Loucy (cell line): ENCODE results near the gene MAPK1.

Experiments
- H2AFZ ChIP-seq: fragments of 200-600 bp; sonication (generic); 2 replicates; pipeline ENCODE4 v1.6.0; 2016; ENCODE audit warnings: antibody characterized with exemption, mild to moderate bottlenecking, low read length, moderate library complexity
- H3F3A ChIP-seq: fragments of 200-600 bp; 2 replicates; pipeline ENCODE4 v1.6.0; 2016; ENCODE audit warnings: antibody characterized with exemption, low read depth, mild to moderate bottlenecking
- H3K27me3 ChIP-seq: fragments of 200-600 bp; sonication (generic); 2 replicates; pipeline ENCODE4 v1.6.1; 2014; ENCODE audit warnings: low read length, mild to moderate bottlenecking; ENCODE audit not compliant: insufficient read depth, poor library complexity, severe bottlenecking
- H3K36me3 ChIP-seq: fragments of 200-600 bp; sonication (generic); 2 replicates; pipeline ENCODE4 v1.6.1; 2016; ENCODE audit warnings: low read length; ENCODE audit not compliant: insufficient read depth
- H3K4me1 ChIP-seq: fragments of 200-600 bp; sonication (generic); 2 replicates; pipeline ENCODE4 v1.5.1; 2014; ENCODE audit warnings: low read length, mild to moderate bottlenecking; ENCODE audit not compliant: insufficient read depth, poor library complexity, severe bottlenecking
- H3K4me2 ChIP-seq: fragments of 200-600 bp; sonication (generic); 2 replicates; pipeline ENCODE4 v1.6.0; 2014; ENCODE audit warnings: antibody characterized with exemption, low read length, low read depth, mild to moderate bottlenecking; ENCODE audit not compliant: poor library complexity, severe bottlenecking
- H3K4me3 ChIP-seq: fragments of 200-600 bp; sonication (generic); 2 replicates; pipeline ENCODE4 v1.5.1; 2014; ENCODE audit warnings: low read length, mild to moderate bottlenecking, mixed read lengths; ENCODE audit not compliant: poor library complexity, severe bottlenecking
- H3K79me2 ChIP-seq: fragments of 200-600 bp; sonication (generic); 2 replicates; pipeline ENCODE4 v1.6.1; 2014; ENCODE audit warnings: low read length; ENCODE audit not compliant: insufficient read depth
- H3K9ac ChIP-seq: fragments of 200-600 bp; sonication (generic); 2 replicates; pipeline ENCODE4 v1.6.0; 2014; ENCODE audit warnings: mild to moderate bottlenecking, low read depth, low read length, moderate library complexity; ENCODE audit not compliant: poor library complexity, severe bottlenecking
- H3K9me2 ChIP-seq: fragments of 200-600 bp; sonication (generic); replicated peaks from 2 replicates; pipeline ENCODE4 v1.6.1; 2016; ENCODE audit warnings: low read depth, low read length, mixed read lengths
- H3K9me3 ChIP-seq: fragments of 200-600 bp; sonication (generic); 2 replicates; pipeline ENCODE4 v1.6.1; 2014; ENCODE audit warnings: mild to moderate bottlenecking, antibody characterized with exemption, low read length, low read depth; ENCODE audit not compliant: insufficient read depth
- H4K20me1 ChIP-seq: fragments of 200-600 bp; sonication (generic); 2 replicates; pipeline ENCODE4 v1.6.0; 2014; ENCODE audit warnings: antibody characterized with exemption, low read length, mild to moderate bottlenecking; ENCODE audit not compliant: insufficient read depth, poor library complexity, severe bottlenecking
- CTCF ChIP-seq: fragments of 200-600 bp; sonication (generic); conservative IDR thresholded peaks from 2 replicates; pipeline ENCODE4 v1.5.1; 2014; ENCODE audit warnings: mild to moderate bottlenecking, antibody characterized with exemption, low read length
- EZH2phosphoT487 ChIP-seq: fragments of 200-600 bp; IDR thresholded peaks from 2 replicates; pipeline ENCODE4 v1.6.1; 2018; ENCODE audit warnings: antibody characterized with exemption, mild to moderate bottlenecking, moderate library complexity, borderline replicate concordance

The MAPK1 gene

GRCh38 chr22:21832291-21833290 lies 34.9 kb downstream of the MAPK1 start:
- H3K4me2 ChIP-seq: no peak overlapping the region
- no peak overlapping the region for H3K4me3 ChIP-seq
- no peaks in the 10 kb centered on the region for H3F3A ChIP-seq
- H3K9ac ChIP-seq: no peak overlapping the region
- H2AFZ ChIP-seq: no peak overlapping the region
- H3K9me2 ChIP-seq: no peaks in the 10 kb centered on the region
- no peaks in the 10 kb centered on the region for H3K27me3 ChIP-seq
- peaks cover 2% of the 10 kb centered on the region for H3K4me1 ChIP-seq
- no peaks in the 10 kb centered on the region; the same call in 1 of the 2 replicates for H3K36me3 ChIP-seq
- H4K20me1 ChIP-seq: peaks cover 63% of the 10 kb centered on the region
- no peaks in the 10 kb centered on the region for H3K9me3 ChIP-seq
- H3K79me2 ChIP-seq: peaks cover 96% of the 10 kb centered on the region
- no peak for TF ChIP-seq CTCF
- no peak for TF ChIP-seq EZH2phosphoT487

GRCh38 chr22:21829523-21829922 lies 37.9 kb downstream of the MAPK1 start:
- Histone ChIP-seq H4K20me1 (peaks cover 63% of the 10 kb centered on the region), H3K9me3 (no peaks in the 10 kb centered on the region), H3K4me1 (peaks cover 2% of the 10 kb centered on the region)

GRCh38 chr22:21828268-21828638 lies 39.2 kb downstream of the MAPK1 start:
- H3K4me3 ChIP-seq: no peak overlapping the region
- H3K27me3 ChIP-seq: no peaks in the 10 kb centered on the region
- H3K36me3 ChIP-seq: no peaks in the 10 kb centered on the region; the same call in 1 of the 2 replicates
- no peak for TF ChIP-seq EZH2phosphoT487
- TF ChIP-seq CTCF: no peak
- H3K4me2 ChIP-seq: no peak overlapping the region
- H3K9ac ChIP-seq: no peak overlapping the region
- H2AFZ ChIP-seq: no peak overlapping the region
- H3F3A ChIP-seq: no peaks in the 10 kb centered on the region
- no peaks in the 10 kb centered on the region for H3K9me2 ChIP-seq
- H3K9me3 ChIP-seq: no peaks in the 10 kb centered on the region
- H3K4me1 ChIP-seq: peaks cover 7% of the 10 kb centered on the region
- peaks cover 75% of the 10 kb centered on the region for H4K20me1 ChIP-seq
- H3K79me2 ChIP-seq: peaks cover 98% of the 10 kb centered on the region

More at GRCh38 chr22:21829523-21829922, 37.9 kb downstream of the MAPK1 start:
- Histone ChIP-seq H3K36me3 (no peaks in the 10 kb centered on the region; the same call in 1 of the 2 replicates), H3K9me2 (no peaks in the 10 kb centered on the region), H2AFZ (no peak overlapping the region), H3K4me2 (no peak overlapping the region), H3K4me3 (no peak overlapping the region), H3F3A (no peaks in the 10 kb centered on the region), H3K9ac (no peak overlapping the region), H3K79me2 (peaks cover 94% of the 10 kb centered on the region), H3K27me3 (no peaks in the 10 kb centered on the region)
- TF ChIP-seq CTCF (no peak), EZH2phosphoT487 (no peak)
